HG02852 (cell line): ENCODE results near the gene MEIS2.

Experiments
- ATAC-seq: cut with Tn5 transposase; IDR thresholded peaks from one replicate; pipeline ENCODE4 v1.9.1; 2021; ENCODE audit warnings: mild to moderate bottlenecking, moderate library complexity; ENCODE audit not compliant: unreplicated experiment

The MEIS2 gene

GRCh38 chr15:36904715-36905114 lies 195.6 kb downstream of the MEIS2 start:
- ATAC-seq, result no peak

GRCh38 chr15:36903922-36904556 lies 196.3 kb downstream of the MEIS2 start:
- ATAC-seq, result no peak

GRCh38 chr15:36903195-36903594 lies 197.2 kb downstream of the MEIS2 start:
- no peak for ATAC-seq

GRCh38 chr15:36901012-36901411 lies 199.3 kb downstream of the MEIS2 start:
- ATAC-seq, result no peak

- ATAC-seq, result no peak
Observed at GRCh38 chr15:36899696-36900095, 200.7 kb downstream of the MEIS2 start.

- ATAC-seq, result no peak
Observed at GRCh38 chr15:36898536-36899126, 201.7 kb downstream of the MEIS2 start.

- ATAC-seq, result no peak
Observed at GRCh38 chr15:36897834-36898233, 202.5 kb downstream of the MEIS2 start.

GRCh38 chr15:36896949-36897348 lies 203.4 kb downstream of the MEIS2 start:
- ATAC-seq, result no peak

GRCh38 chr15:36894075-36894474 lies 206.3 kb downstream of the MEIS2 start:
- no peak for ATAC-seq

- ATAC-seq, result no peak
Observed at GRCh38 chr15:36893276-36893675, 207.1 kb downstream of the MEIS2 start.

- ATAC-seq, result no peak
Observed at GRCh38 chr15:36888011-36888992, 212.0 kb downstream of the MEIS2 start.

GRCh38 chr15:36887214-36887961 lies 213.0 kb downstream of the MEIS2 start:
- ATAC-seq, result no peak

GRCh38 chr15:36886701-36887100 lies 213.6 kb downstream of the MEIS2 start:
- ATAC-seq, result no peak

GRCh38 chr15:36886191-36886590 lies 214.2 kb downstream of the MEIS2 start:
- no peak for ATAC-seq

- ATAC-seq, result no peak
Observed at GRCh38 chr15:36885771-36886170, 214.6 kb downstream of the MEIS2 start.

GRCh38 chr15:36884936-36885635 lies 215.3 kb downstream of the MEIS2 start:
- ATAC-seq, result no peak

GRCh38 chr15:36884518-36884875 lies 215.9 kb downstream of the MEIS2 start:
- ATAC-seq, result no peak

- peak; percentile 89 for ATAC-seq
Observed at GRCh38 chr15:36883713-36884517, 216.4 kb downstream of the MEIS2 start.

GRCh38 chr15:36882487-36883131 lies 217.7 kb downstream of the MEIS2 start:
- ATAC-seq, result no peak
